ENCODE data around the gene CARS2.
"Not testable (repeated sequence)": the region's sequence is repeated elsewhere in the genome, so short reads cannot be mapped to it uniquely, and the experiment has no call there.

CARS2 gene

DNA sequence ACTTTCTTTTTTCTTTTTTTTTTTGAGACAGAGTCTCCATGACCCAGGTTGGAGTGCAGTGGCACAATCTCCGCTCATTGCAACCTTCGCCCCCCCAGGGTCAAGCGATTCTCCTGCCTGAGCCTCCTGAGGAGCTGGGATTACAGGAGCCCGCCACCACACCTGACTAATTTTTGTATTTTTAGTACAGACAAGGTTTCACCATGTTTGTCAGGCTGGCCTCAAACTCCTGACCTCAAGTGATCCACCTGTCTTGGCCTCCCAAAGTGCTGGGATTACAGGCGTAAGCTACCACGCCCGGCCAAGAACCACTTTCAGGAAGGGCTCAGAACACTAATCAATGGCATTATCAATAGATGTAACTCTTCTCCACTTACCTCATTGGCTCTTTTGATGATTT, 4.9 kb downstream of the CARS2 start:
- H3K9me3 Mint-ChIP-seq; H3K4me3 Mint-ChIP-seq; ATAC-seq (replicated peaks); DNase-seq; H3K27ac Mint-ChIP-seq; H3K27me3 Mint-ChIP-seq: not testable (repeated sequence)
- H3K4me1 Mint-ChIP-seq (ENCODE audit: low read depth in 2 of 2): peaks cover 20 to 39% of the 10 kb centered on the region in 2 donors
- peaks cover 37% of the 10 kb centered on the region for H3K36me3 Mint-ChIP-seq (ENCODE audit: insufficient read depth)

DNA sequence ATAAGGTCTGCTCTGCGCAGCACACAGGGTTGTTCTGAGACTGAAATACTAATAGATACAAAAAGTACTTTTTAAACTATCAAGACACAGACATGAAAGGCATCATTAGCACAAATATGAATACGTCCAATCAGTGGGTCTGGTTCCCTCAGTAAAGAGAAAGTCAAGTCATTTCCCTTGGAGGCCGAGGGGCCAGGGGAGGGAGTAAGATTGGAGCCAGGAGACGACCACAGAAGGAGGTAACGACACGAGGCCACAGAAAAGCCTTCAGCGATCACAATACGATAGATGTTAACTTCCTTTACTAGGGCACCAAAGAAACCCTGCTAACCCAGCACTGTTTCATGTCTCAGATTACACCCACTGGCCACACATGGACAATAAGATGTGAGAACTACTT, 5.3 kb downstream of the CARS2 start:
- peaks cover 20 to 39% of the 10 kb centered on the region in 2 donors for H3K4me1 Mint-ChIP-seq (ENCODE audit: low read depth in 2 of 2)
- H3K36me3 Mint-ChIP-seq (ENCODE audit: insufficient read depth): peaks cover 37% of the 10 kb centered on the region
- ATAC-seq (replicated peaks) (no peak), DNase-seq (no peak)
- no peak overlapping the region for H3K27ac Mint-ChIP-seq
- no peak overlapping the region for H3K4me3 Mint-ChIP-seq
- H3K27me3 Mint-ChIP-seq: no peaks in the 10 kb centered on the region
- no peaks in the 10 kb centered on the region for H3K9me3 Mint-ChIP-seq

DNA sequence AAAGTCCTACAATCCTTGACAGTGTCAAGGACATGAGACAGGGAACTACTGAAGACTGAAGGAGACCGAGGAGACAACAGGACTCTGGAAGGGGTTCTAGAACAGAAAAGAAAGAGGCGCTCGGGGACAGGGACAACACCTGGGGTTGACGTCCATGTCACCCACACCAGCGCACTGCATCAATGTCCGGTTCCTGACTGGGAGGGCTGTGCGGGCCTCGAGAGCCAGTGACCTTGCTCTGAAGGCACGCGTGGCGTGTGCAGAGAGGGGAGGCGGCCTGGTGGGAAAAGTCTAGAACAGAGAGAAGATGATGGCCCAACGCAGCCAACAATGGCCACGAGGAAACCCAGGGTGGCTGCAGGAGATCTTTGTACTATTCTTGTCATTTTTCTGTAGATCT, 5.7 kb downstream of the CARS2 start:
- H3K9me3 Mint-ChIP-seq: no peaks in the 10 kb centered on the region
- H3K4me1 Mint-ChIP-seq (ENCODE audit: low read depth in 2 of 2): peaks cover 19 to 39% of the 10 kb centered on the region in 2 donors
- DNase-seq (no peak), ATAC-seq (replicated peaks) (no peak)
- H3K27me3 Mint-ChIP-seq: no peaks in the 10 kb centered on the region
- H3K4me3 Mint-ChIP-seq: no peak overlapping the region
- H3K36me3 Mint-ChIP-seq (ENCODE audit: insufficient read depth): peaks cover 37% of the 10 kb centered on the region
- no peak overlapping the region for H3K27ac Mint-ChIP-seq

DNA sequence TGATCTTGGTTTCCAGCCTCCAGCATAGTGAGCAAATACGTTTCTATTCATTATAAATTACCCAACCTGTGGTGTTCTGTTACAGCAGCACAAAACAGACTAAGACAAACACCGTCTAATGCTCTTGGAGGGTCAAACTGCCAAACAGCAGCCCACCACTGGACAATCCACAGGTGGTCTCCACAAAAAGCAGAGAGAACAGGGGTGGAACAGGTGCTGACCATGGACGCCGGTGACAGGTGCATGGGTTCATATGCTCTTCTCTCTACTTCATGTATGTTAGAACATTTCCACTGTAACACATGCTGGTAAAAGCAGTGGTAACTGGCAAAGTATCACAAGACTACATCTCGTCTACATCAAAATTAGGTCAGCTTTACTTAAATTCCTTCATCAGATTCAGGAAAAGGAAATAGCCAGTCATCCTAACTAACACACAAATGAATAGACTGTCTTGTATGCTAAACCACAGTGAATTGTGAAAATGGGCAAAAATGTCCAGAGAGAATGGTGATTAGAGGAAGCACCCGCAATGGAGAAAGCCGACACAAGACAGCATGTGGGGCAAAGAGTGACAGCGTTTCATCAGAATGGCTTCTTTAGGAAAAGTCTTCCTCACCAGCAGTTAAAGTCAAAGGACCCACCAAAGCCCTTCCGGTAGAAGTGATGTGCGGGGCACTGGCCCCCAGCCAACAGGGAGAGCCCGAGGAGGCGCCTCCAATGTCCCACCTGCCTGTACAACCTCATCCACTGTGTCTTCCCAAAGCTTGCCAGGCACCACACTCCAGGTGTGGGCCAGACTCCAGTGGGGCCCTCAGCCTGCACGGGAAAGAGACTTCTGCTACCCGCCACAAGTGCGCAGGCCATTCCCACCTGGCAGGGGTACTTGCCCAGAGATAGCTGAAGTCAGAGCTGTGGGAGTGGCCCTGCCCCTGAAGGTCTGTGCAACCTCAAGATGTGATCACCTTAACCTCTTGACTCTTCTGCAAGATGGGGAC, 6.5 kb downstream of the CARS2 start:
- H3K4me3 Mint-ChIP-seq: no peak overlapping the region
- H3K36me3 Mint-ChIP-seq (ENCODE audit: insufficient read depth): peaks cover 44% of the 10 kb centered on the region
- no peaks in the 10 kb centered on the region for H3K9me3 Mint-ChIP-seq
- H3K27me3 Mint-ChIP-seq: no peaks in the 10 kb centered on the region
- ATAC-seq (replicated peaks): no peak
- H3K27ac Mint-ChIP-seq: peak overlapping the region in 1 of 2 donors; percentile 60
- DNase-seq: no peak
- peaks cover 17 to 39% of the 10 kb centered on the region in 2 donors for H3K4me1 Mint-ChIP-seq (ENCODE audit: low read depth in 2 of 2)

DNA sequence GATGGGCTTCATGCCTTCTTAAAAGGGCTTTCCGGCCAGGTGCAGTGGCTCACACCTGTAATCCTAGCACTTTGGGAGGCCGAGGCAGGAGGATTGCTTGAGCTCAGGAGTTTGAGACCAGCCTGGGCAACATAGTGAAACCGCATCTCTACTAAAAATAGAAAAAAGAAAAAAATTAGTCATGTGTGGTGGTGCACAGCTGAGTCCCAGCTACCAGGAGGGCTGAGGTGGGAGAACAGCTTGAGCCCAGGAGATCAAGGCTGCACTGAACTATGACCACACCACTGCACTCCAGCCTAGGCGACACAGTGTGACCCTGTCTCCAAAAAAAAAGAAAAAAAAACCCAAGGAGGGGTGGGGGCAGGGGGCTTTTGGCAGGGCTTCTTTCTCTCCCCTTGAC, 7.2 kb downstream of the CARS2 start:
- Mint-ChIP-seq H3K36me3 (ENCODE audit: insufficient read depth) (peaks cover 45% of the 10 kb centered on the region), H3K4me3 (no peak overlapping the region), H3K4me1 (ENCODE audit: low read depth in 2 of 2) (peaks cover 17 to 37% of the 10 kb centered on the region in 2 donors), H3K27me3 (no peaks in the 10 kb centered on the region), H3K9me3 (no peaks in the 10 kb centered on the region), H3K27ac (peak overlapping the region in 1 of 2 donors; percentile 23)
- ATAC-seq (replicated peaks): no peak
- no peak for DNase-seq

DNA sequence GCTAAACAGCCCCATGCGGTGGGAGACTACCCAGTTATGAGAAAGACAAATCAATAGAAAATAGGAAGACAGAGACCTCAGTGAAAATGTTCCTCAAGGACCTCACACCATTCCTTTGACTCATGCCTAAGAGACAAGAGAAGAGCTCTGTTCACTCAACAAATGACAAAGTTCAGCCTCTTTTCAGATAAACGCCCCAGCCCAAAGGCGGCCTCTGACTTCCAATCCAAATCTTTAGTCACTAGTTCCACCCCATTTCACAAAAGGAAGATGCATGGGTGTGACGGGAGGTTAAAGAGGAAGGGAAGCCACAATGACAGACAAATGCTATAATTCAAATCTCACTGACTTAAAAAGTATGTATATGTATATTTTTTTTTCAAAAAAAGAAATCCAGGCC, 8.1 kb downstream of the CARS2 start:
- H3K4me3 Mint-ChIP-seq: no peak overlapping the region
- DNase-seq (no peak), ATAC-seq (replicated peaks) (no peak)
- H3K9me3 Mint-ChIP-seq: no peaks in the 10 kb centered on the region
- peaks cover 12 to 32% of the 10 kb centered on the region in 2 donors for H3K4me1 Mint-ChIP-seq (ENCODE audit: low read depth in 2 of 2)
- H3K27ac Mint-ChIP-seq: no peak overlapping the region
- peaks cover 45% of the 10 kb centered on the region for H3K36me3 Mint-ChIP-seq (ENCODE audit: insufficient read depth)
- no peaks in the 10 kb centered on the region for H3K27me3 Mint-ChIP-seq

DNA sequence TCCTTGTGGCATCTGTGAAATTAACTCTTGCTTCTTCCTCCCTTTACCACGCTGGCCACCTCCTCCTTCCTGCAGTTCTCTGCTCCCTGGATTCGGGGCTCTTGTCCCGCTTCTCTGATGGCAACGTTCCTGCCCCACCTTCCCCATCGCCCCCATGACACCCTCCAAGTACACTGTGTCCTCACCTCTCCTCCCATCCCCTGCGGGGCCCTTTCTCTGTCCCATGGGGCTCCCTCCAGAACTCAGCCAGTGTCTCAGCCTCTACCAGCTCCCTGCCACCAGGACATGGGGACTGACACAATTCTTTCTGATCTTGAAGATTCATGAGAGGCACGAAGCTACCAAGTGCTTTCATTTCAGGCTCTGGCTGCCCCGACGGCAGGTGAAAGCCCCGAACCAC, 9.1 kb downstream of the CARS2 start:
- peak overlapping the region; percentile 41 to 81 for H3K27ac Mint-ChIP-seq
- no peaks in the 10 kb centered on the region for H3K27me3 Mint-ChIP-seq
- no peak overlapping the region for H3K4me3 Mint-ChIP-seq
- peaks cover 45% of the 10 kb centered on the region for H3K36me3 Mint-ChIP-seq (ENCODE audit: insufficient read depth)
- peaks cover 7 to 24% of the 10 kb centered on the region in 2 donors for H3K4me1 Mint-ChIP-seq (ENCODE audit: low read depth in 2 of 2)
- no peaks in the 10 kb centered on the region for H3K9me3 Mint-ChIP-seq
- no peak for DNase-seq
- ATAC-seq (replicated peaks): no peak

DNA sequence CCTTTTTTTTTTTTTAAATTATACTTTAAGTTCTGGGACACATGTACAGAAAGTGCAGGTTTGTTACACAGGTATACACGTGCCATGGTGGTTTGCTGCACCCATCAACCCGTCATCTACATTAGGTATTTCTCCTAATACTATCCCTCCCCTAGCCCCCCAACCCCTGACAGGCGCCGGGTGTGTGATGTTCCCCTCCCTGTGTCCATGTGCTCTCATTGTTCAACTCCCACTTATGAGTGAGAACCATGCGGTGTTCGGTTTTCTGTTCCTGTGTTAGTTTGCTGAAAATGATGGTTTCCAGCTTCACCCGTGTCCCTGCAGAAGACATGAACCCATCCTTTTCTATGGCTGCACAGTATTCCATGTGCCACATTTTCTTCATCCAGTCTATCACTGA, 10.1 kb downstream of the CARS2 start:
- Mint-ChIP-seq H3K36me3 (ENCODE audit: insufficient read depth) (peaks cover 41% of the 10 kb centered on the region), H3K4me1 (ENCODE audit: low read depth in 2 of 2) (peaks cover 7 to 23% of the 10 kb centered on the region in 2 donors)
- not testable (repeated sequence) for H3K27me3 Mint-ChIP-seq; ATAC-seq (replicated peaks); H3K9me3 Mint-ChIP-seq; DNase-seq; H3K27ac Mint-ChIP-seq; H3K4me3 Mint-ChIP-seq

DNA sequence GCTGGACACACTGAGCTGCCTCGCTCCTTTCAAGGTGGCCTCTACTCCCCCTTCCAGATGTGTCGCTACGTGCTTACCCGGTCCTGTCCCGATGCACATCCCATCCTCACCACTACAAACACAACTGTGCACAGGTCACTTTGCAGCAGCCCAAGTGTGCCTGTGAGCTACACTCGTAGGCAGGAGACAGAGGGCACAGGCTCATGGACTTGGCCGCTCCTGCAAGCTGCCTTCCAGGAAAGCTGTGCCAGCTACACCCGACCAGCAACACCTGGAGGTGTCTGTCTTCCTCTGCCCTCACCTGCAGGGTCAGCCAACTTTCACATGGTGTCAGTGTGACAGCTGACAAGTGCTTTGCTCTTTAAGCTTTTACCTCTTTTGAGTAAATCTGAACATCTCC, 15.4 kb downstream of the CARS2 start:
- Mint-ChIP-seq H3K36me3 (ENCODE audit: insufficient read depth) (peaks cover 43% of the 10 kb centered on the region), H3K4me1 (ENCODE audit: low read depth in 2 of 2) (peaks cover 4 to 7% of the 10 kb centered on the region in 2 donors), H3K27me3 (no peaks in the 10 kb centered on the region), H3K9me3 (no peaks in the 10 kb centered on the region), H3K27ac (peak overlapping the region in 1 of 2 donors; percentile 63), H3K4me3 (no peak overlapping the region)
- DNase-seq: no peak
- ATAC-seq (replicated peaks): no peak

DNA sequence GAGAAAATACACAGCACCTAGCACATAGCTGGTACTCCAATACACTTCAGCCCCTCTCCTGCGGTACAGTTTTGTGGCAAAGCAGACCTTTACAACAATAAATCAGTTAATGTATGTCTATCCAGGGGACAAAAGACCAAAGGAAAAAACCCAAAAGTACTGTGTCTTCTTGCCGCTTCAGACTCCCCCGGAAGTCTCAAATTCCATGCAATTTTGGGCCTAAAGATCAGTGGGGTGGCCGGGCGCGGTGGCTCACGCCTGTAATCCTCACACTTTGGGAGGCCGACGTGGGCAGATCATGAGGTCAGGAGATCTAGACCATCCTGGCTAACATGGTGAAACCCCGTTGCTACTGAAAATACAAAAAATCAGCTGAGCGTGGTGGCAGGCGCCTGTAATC, 16.2 kb downstream of the CARS2 start:
- no peaks in the 10 kb centered on the region for H3K9me3 Mint-ChIP-seq
- H3K36me3 Mint-ChIP-seq (ENCODE audit: insufficient read depth): peaks cover 46% of the 10 kb centered on the region
- H3K27me3 Mint-ChIP-seq: no peaks in the 10 kb centered on the region
- H3K27ac Mint-ChIP-seq: no peak overlapping the region
- H3K4me3 Mint-ChIP-seq: no peak overlapping the region
- peaks cover 4 to 7% of the 10 kb centered on the region in 2 donors for H3K4me1 Mint-ChIP-seq (ENCODE audit: low read depth in 2 of 2)
- ATAC-seq (replicated peaks) (no peak), DNase-seq (no peak)

DNA sequence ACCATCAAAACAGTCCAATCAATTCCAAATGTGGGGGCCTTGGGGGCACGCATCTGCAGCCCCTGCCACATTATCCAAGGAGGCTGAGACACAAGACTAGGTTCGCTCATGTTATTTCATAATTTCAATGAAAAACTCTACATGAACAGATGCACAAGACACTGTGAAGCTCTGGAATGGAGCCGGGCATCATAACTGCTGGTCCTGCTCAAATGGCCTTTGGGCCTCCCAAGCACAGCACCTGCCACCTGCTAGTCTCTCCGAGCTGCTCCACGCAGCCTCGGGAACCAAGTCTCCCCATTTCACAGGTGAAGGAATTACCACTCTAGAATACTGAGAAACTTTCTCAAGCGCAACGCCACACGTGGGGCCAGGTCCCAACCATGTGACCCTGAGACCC, 16.9 kb downstream of the CARS2 start:
- DNase-seq (no peak), ATAC-seq (replicated peaks) (no peak)
- peaks cover 42% of the 10 kb centered on the region for H3K36me3 Mint-ChIP-seq (ENCODE audit: insufficient read depth)
- no peaks in the 10 kb centered on the region for H3K27me3 Mint-ChIP-seq
- no peak overlapping the region for H3K4me3 Mint-ChIP-seq
- H3K4me1 Mint-ChIP-seq (ENCODE audit: low read depth in 2 of 2): peaks cover 4 to 7% of the 10 kb centered on the region in 2 donors
- no peaks in the 10 kb centered on the region for H3K9me3 Mint-ChIP-seq
- no peak overlapping the region for H3K27ac Mint-ChIP-seq

DNA sequence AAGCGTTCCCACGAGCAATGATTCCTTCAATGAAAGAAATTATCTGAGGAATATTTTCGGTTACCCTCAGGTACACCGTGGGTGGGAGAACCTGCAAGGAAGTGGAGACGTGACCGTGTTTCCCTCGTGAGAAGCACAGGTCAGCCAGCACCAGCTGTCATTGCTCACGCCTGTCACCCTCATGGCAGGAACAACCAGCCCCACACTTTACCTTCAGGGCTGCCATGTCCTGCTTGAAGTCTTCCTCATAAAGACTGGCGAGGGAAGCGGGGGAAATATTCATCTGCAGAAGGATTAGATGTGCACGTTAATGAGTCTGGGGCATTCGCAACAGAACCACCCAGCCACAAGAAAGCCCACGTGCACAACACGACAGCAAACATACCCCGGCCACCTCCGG, 18.2 kb downstream of the CARS2 start:
- no peak overlapping the region for H3K27ac Mint-ChIP-seq
- no peak for DNase-seq
- H3K36me3 Mint-ChIP-seq (ENCODE audit: insufficient read depth): peaks cover 48% of the 10 kb centered on the region
- no peak for ATAC-seq (replicated peaks)
- H3K9me3 Mint-ChIP-seq: no peaks in the 10 kb centered on the region
- H3K4me1 Mint-ChIP-seq (ENCODE audit: low read depth in 2 of 2): peaks cover 4 to 7% of the 10 kb centered on the region in 2 donors
- no peaks in the 10 kb centered on the region for H3K27me3 Mint-ChIP-seq
- H3K4me3 Mint-ChIP-seq: no peak overlapping the region

DNA sequence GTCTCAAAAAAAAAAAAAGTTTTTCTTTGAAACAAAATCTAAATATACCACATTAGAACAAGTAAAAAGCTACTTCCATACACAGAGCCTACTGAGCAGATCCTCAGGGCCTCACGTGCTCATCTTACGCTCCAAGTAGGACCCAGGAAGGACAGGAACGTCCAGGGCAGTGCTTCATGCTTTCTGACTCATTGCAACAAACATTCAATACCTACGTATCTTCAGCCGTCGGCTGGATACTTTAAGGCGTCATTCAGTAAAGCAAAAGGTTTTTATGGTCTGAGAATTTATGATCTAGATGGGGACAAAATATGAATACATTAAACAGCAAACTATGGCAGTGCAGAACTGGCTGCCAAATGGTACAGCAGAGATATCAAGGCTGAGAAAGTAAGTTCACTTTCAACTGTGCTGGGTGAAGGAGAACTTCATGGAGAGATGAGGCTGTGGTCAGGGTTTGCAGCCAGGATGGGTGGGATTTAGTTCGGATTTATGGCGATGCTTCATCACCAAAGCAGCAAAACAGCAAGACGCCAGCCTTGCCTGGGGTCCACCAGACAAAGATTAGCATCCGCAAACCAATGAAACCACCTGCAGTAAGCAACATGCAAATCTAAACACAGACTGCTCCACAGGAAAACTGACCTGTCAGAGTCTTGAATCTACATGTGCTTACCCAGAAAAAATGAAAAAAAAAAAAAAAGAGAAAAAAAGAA, 20.5 kb downstream of the CARS2 start:
- H3K27ac Mint-ChIP-seq: peak overlapping the region in 1 of 2 donors; percentile 57
- ATAC-seq (replicated peaks) (no peak), DNase-seq (no peak)
- no peak overlapping the region for H3K4me3 Mint-ChIP-seq
- H3K36me3 Mint-ChIP-seq (ENCODE audit: insufficient read depth): peaks cover 58% of the 10 kb centered on the region
- H3K4me1 Mint-ChIP-seq (ENCODE audit: low read depth in 2 of 2): peaks cover 2 to 4% of the 10 kb centered on the region in 2 donors
- H3K9me3 Mint-ChIP-seq: no peaks in the 10 kb centered on the region
- no peaks in the 10 kb centered on the region for H3K27me3 Mint-ChIP-seq
